Endothelial cell of umbilical vein (primary cell): ENCODE data around the gene CRACR2B. TPM values are rescaled to one million over a fixed set of nuclear protein-coding genes. Genes with fewer than 3 reads are reported as not detected.

Experiments
- BruUV-seq: library from RNA; stranded (reverse); fragments of 400-500 nt; replicated peaks from 2 replicates; lab custom pipeline; 2021; lab: Mats Ljungman, UMichigan
- CTCF ChIA-PET: fragments of 300-600, 350-600 bp; sonication (Branson Sonifier 250); formaldehyde crosslinking; loops from one replicate; lab custom pipeline; 2021; ENCODE audit warnings: antibody characterized with exemption, inconsistent platforms; lab: Charles Lee
- POLR2A ChIA-PET: fragments of 300-600, 350-600 bp; sonication (Branson Sonifier 250); formaldehyde crosslinking; loops from one replicate; lab custom pipeline; 2021; ENCODE audit warnings: antibody characterized with exemption, inconsistent platforms; lab: Charles Lee
- DNase-seq: peaks from one replicate; pipeline ENCODE4 v3.0.0-alpha.2; 2011; ENCODE audit warnings: low read depth, low spot score
- FAIRE-seq: peaks from 2 replicates; lab custom pipeline; 2011; peaks lifted over from hg19 to GRCh38; lab: Jason Lieb, UNC
- H2AFZ ChIP-seq: 2 replicates; pipeline ENCODE4 v1.6.0; 2012; ENCODE audit warnings: low read depth, low read length, control low read depth, inconsistent platforms
- H3K27ac ChIP-seq: 2 replicates; pipeline ENCODE4 v1.5.1; 2011; ENCODE audit warnings: low read depth, mild to moderate bottlenecking, control low read depth, low read length, moderate library complexity; ENCODE audit not compliant: insufficient read depth
- H3K27me3 ChIP-seq, 2 experiments: 2 replicates each; pipeline versions ENCODE4 v1.6.0 to v1.6.1; 2011; ENCODE audit warnings: low read length in 2 of 2, mixed read lengths in 1 of 2; ENCODE audit not compliant: control insufficient read depth in 2 of 2, insufficient read depth in 2 of 2
- H3K36me3 ChIP-seq, 2 experiments: 2 replicates in 1 of 2; 3 replicates in 1 of 2; pipeline ENCODE4 v1.5.1; 2011; ENCODE audit warnings: low read length in 2 of 2, mild to moderate bottlenecking in 1 of 2, moderate library complexity in 1 of 2; ENCODE audit not compliant: control insufficient read depth in 2 of 2, insufficient read depth in 2 of 2; ENCODE audit errors: extremely low read depth in 1 of 2
- H3K4me1 ChIP-seq: 3 replicates; pipeline ENCODE4 v1.5.1; 2011; ENCODE audit warnings: mild to moderate bottlenecking, low read length; ENCODE audit not compliant: control insufficient read depth, insufficient read depth; ENCODE audit errors: extremely low read depth
- H3K4me2 ChIP-seq: 2 replicates; pipeline ENCODE4 v1.6.1; 2011; ENCODE audit warnings: low read length, control low read depth, mixed read lengths; ENCODE audit not compliant: insufficient read depth
- H3K4me3 ChIP-seq, 3 experiments: fragments of 200-600 bp in 1 of 3; sonication (generic), shearing (Covaris generic) in 1 of 3; replicated peaks in 1 of 3; 2 replicates each; pipeline ENCODE4 v1.5.1; 2011 to 2016; ENCODE audit warnings: control low read depth in 3 of 3, low read length in 3 of 3, mild to moderate bottlenecking in 2 of 3, inconsistent platforms in 1 of 3, low read depth in 1 of 3, moderate library complexity in 1 of 3; ENCODE audit not compliant: insufficient read depth in 1 of 3
- H3K79me2 ChIP-seq: 2 replicates; pipeline ENCODE4 v1.6.0; 2012; ENCODE audit warnings: low read length, inconsistent platforms; ENCODE audit not compliant: control insufficient read depth, insufficient read depth
- H3K9ac ChIP-seq: replicated peaks from 2 replicates; pipeline ENCODE3; 2011; ENCODE audit warnings: low read length, control low read depth; ENCODE audit not compliant: insufficient read depth; ENCODE audit errors: extremely low read depth
- H3K9me1 ChIP-seq: replicated peaks from 3 replicates; pipeline ENCODE4 v1.6.0; 2011; ENCODE audit warnings: mild to moderate bottlenecking, low read length; ENCODE audit not compliant: control insufficient read depth, insufficient read depth; ENCODE audit errors: extremely low read depth
- H3K9me3 ChIP-seq: replicated peaks from 2 replicates; pipeline ENCODE4 v1.5.1; 2012; ENCODE audit warnings: low read length, inconsistent platforms; ENCODE audit not compliant: control insufficient read depth, insufficient read depth
- H4K20me1 ChIP-seq: replicated peaks from 2 replicates; pipeline ENCODE3; 2011; ENCODE audit warnings: mild to moderate bottlenecking, low read length; ENCODE audit not compliant: control insufficient read depth, insufficient read depth; ENCODE audit errors: extremely low read depth
- EZH2 ChIP-seq: IDR thresholded peaks from 2 replicates; pipeline ENCODE4 v1.6.1; 2012; ENCODE audit warnings: borderline replicate concordance, low read depth, mild to moderate bottlenecking, moderate library complexity, low read length, inconsistent platforms; ENCODE audit not compliant: severe bottlenecking
- FOS ChIP-seq: IDR thresholded peaks from 2 replicates; pipeline ENCODE4 v1.6.1; 2011; ENCODE audit warnings: mild to moderate bottlenecking, low read length, moderate library complexity, borderline replicate concordance; ENCODE audit not compliant: insufficient read depth
- GATA2 ChIP-seq: IDR thresholded peaks from 2 replicates; pipeline ENCODE4 v1.7.0; 2011; ENCODE audit warnings: low read depth, mild to moderate bottlenecking, moderate library complexity, mixed read lengths, low read length; ENCODE audit not compliant: insufficient read length, insufficient read depth
- JUN ChIP-seq: IDR thresholded peaks from 2 replicates; pipeline ENCODE4 v1.6.1; 2011; ENCODE audit warnings: borderline replicate concordance, low read depth; ENCODE audit not compliant: insufficient read length, insufficient read depth
- MYC ChIP-seq: IDR thresholded peaks from one replicate; pipeline ENCODE4 v1.6.1; 2011; ENCODE audit warnings: mild to moderate bottlenecking, low read depth, low read length
- POLR2A ChIP-seq: IDR thresholded peaks from 2 replicates; pipeline ENCODE4 v1.6.1; 2012; ENCODE audit warnings: low read depth, mild to moderate bottlenecking, control low read depth, low read length
- POLR2AphosphoS5 ChIP-seq: IDR thresholded peaks from 2 replicates; pipeline ENCODE4 v1.6.1; 2012; ENCODE audit warnings: low read depth, mild to moderate bottlenecking, control low read depth, low read length, moderate library complexity; ENCODE audit not compliant: insufficient read depth
- dilution Hi-C: fragments of 300-500 bp; cut with MboI; formaldehyde crosslinking; loops from one replicate; pipeline ENCODE4 v1.15.0; 2019; ENCODE audit warnings: low sequenced_read_pairs; ENCODE audit not compliant: extremely low pct_ligation_motif_present
- intact Hi-C: fragments of 100-400 bp; cut with micrococcal nuclease; formaldehyde crosslinking; loops from one replicate; pipeline ENCODE4 v1.10.0; 2022
- polyA plus RNA-seq, 4 experiments: library from polyadenylated mRNA; depleted of rRNA in 3 of 4; stranded (reverse) in 3 of 4; unstranded in 1 of 4; fragments of >200 nt; gene quantifications; 2 replicates each; pipeline versions ENCODE4 v1.2.1 to v1.2.3, GENCODE V29; 2011 to 2012; ENCODE audit warnings: missing spikeins in 1 of 4
- total RNA-seq: library from RNA; stranded (reverse); gene quantifications from 2 replicates; pipeline ENCODE4 v1.2.3, GENCODE V29; 2021
- TF ChIP-seq, protein P1 (sequence below): IDR thresholded peaks from 2 replicates; pipeline ENCODE4 v1.6.1; 2011; ENCODE audit not compliant: insufficient read depth, insufficient read length
- TF ChIP-seq, protein P2 (sequence below), 2 donors: IDR thresholded peaks; 1 replicate in 1 of 2; 2 replicates in 1 of 2; pipeline ENCODE4 v1.5.1; 2011; ENCODE audit warnings: low read length in 2 of 2, mild to moderate bottlenecking in 2 of 2, moderate library complexity in 2 of 2, control low read depth in 1 of 2, inconsistent platforms in 1 of 2, low read depth in 1 of 2; ENCODE audit not compliant: insufficient read depth in 1 of 2; ENCODE audit errors: extremely low read depth in 1 of 2

CRACR2B gene
- total and polyA plus RNA-seq, 2 donors (not counting 3 experiments of a cell fraction or from before 2014, with no cell fraction given): 8.4 to 9.3 TPM

DNA sequence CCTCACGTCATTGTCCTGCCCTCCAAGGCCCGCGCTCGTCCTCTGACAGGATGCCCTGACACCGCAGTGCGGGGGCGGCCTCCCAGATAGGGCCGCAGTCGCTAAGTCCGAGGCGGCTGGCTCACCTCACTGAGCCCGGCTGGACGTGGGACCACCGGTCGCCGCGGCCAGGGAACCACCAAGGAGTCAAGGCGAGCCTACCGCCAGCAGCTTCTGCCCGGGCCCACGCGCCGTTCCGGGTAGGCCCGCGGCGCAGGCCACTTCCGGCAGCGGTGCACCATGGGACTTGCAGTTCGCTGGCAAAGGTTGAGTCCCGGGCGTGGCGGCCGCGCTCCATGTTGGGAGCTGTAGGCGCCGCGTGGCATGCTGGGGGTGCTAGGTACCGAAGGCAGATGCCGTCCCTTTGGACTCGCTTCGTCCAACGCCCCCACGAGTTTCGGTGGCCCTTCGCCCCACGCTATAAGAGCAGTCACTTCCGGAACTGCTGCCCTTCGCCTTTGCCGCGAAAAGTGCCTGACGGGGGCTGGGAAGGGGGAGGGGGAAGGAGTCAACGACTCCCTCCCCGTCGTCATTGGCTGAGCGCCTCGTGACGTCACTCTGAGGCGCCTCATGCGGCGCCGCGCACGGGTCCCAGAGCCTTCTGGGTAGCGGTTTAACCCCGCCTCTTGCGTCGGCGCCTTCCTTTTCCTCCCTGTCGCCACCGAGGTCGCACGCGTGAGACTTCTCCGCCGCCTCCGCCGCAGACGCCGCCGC lies 18.3 kb upstream of the CRACR2B start, which contains the start of gene RPLP2:
RPLP2 (plus strand) TSS at position 681 of the 753 bp plus-strand sequence. CDS start 268 bp downstream, outside the sequence.
- Histone ChIP-seq H3K9me1 (no peaks in the 10 kb centered on the region), H3K36me3 (peaks cover 5 to 25% of the 10 kb centered on the region in 2 experiments), H4K20me1 (no peaks in the 10 kb centered on the region), H3K9ac (peak within 1 kb of the TSS; percentile 97), H3K4me3 (peak within 1 kb of the TSS; percentile 77 to 90 (median 80)), H3K79me2 (peaks cover 41% of the 10 kb centered on the region), H3K4me1 (peaks cover 26% of the 10 kb centered on the region), H3K4me2 (peak within 1 kb of the TSS; percentile 96), H3K27me3 (no peaks in the 10 kb centered on the region), H2AFZ (peak within 1 kb of the TSS; percentile 77), H3K9me3 (no peaks in the 10 kb centered on the region), H3K27ac (peak within 1 kb of the TSS; percentile 97)
- ChIA-PET CTCF (interaction anchor here (1.0 to 1.2 kb wide), 3 partner anchors 10 to 26 kb away, joined by 3 to 6 read pairs (median 4); partner anchors contain the start of genes PNPLA2 and SLC25A22), POLR2A (interaction anchor here (0.9 to 1.8 kb wide), 4 partner anchors 10 to 34 kb away, joined by 3 to 23 read pairs (median 6); partner anchors contain the start of genes PNPLA2 and TSPAN4)
- TF ChIP-seq, protein P1, sequence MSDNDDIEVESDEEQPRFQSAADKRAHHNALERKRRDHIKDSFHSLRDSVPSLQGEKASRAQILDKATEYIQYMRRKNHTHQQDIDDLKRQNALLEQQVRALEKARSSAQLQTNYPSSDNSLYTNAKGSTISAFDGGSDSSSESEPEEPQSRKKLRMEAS: peak; percentile 30
- TF ChIP-seq POLR2AphosphoS5 (peak; percentile 96), FOS (no peak), GATA2 (no peak), POLR2A (peak; percentile 92), MYC (peak; percentile 66), JUN (peak; percentile 65), EZH2 (no peak)
- TF ChIP-seq, protein P2, sequence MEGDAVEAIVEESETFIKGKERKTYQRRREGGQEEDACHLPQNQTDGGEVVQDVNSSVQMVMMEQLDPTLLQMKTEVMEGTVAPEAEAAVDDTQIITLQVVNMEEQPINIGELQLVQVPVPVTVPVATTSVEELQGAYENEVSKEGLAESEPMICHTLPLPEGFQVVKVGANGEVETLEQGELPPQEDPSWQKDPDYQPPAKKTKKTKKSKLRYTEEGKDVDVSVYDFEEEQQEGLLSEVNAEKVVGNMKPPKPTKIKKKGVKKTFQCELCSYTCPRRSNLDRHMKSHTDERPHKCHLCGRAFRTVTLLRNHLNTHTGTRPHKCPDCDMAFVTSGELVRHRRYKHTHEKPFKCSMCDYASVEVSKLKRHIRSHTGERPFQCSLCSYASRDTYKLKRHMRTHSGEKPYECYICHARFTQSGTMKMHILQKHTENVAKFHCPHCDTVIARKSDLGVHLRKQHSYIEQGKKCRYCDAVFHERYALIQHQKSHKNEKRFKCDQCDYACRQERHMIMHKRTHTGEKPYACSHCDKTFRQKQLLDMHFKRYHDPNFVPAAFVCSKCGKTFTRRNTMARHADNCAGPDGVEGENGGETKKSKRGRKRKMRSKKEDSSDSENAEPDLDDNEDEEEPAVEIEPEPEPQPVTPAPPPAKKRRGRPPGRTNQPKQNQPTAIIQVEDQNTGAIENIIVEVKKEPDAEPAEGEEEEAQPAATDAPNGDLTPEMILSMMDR (IDR thresholded peaks at IDR 0.05; ENCODE audit: extremely low read depth in 1 of 2, insufficient read depth in 1 of 2, low read depth in 1 of 2, low read length in 2 of 2): no peak
- intact Hi-C loops (loop anchor here (1.0 kb wide), 3 partner anchors 10 to 35 kb away; no protein-coding TSS in a partner anchor), dilution Hi-C loops (no loop called here)
- DNase-seq (peak; percentile 96), FAIRE-seq (peak; percentile 98)
- no TSS peak for BruUV-seq
